HepG2 (cell line): ENCODE measurements around the gene SLC43A1. TPM values are rescaled to one million over a fixed set of nuclear protein-coding genes. Genes with fewer than 3 reads are reported as not detected.

Experiments
- ARNT ChIP-seq: fragments of 450-650 bp; IDR thresholded peaks from 2 replicates; pipeline ENCODE4 v1.6.1; 2017
- HDAC1 ChIP-seq: sonication (generic); formaldehyde crosslinking; IDR thresholded peaks from 2 replicates; pipeline ENCODE4 v1.5.1; 2020; ENCODE audit warnings: mild to moderate bottlenecking, missing genetic modification reagents
- HHEX ChIP-seq: IDR thresholded peaks from 2 replicates; pipeline ENCODE4 v1.6.1; 2016; ENCODE audit warnings: control low read depth
- ISX ChIP-seq: sonication (generic); formaldehyde crosslinking; conservative IDR thresholded peaks from 2 replicates; pipeline ENCODE4 v1.5.0; 2020; ENCODE audit warnings: missing genetic modification reagents
- MED1 ChIP-seq: sonication (generic); formaldehyde crosslinking; IDR thresholded peaks from 2 replicates; pipeline ENCODE4 v1.4.0; 2020; ENCODE audit warnings: missing genetic modification reagents
- NR2C2 ChIP-seq: sonication (generic); formaldehyde crosslinking; IDR thresholded peaks from 2 replicates; pipeline ENCODE4 v1.4.0; 2020; ENCODE audit warnings: missing genetic modification reagents, mild to moderate bottlenecking, moderate library complexity, borderline replicate concordance
- POGZ ChIP-seq: sonication (generic); formaldehyde crosslinking; IDR thresholded peaks from 2 replicates; pipeline ENCODE4 v1.4.0; 2020; ENCODE audit warnings: mild to moderate bottlenecking, missing genetic modification reagents
- ZNF224 ChIP-seq: sonication (generic); formaldehyde crosslinking; IDR thresholded peaks from 2 replicates; pipeline ENCODE4 v1.5.0; 2020; ENCODE audit warnings: mild to moderate bottlenecking, missing genetic modification reagents
- ZNF30 ChIP-seq: sonication (generic); formaldehyde crosslinking; IDR thresholded peaks from 2 replicates; pipeline ENCODE4 v1.5.0; 2020; ENCODE audit warnings: mild to moderate bottlenecking, missing genetic modification reagents
- ZNF343 ChIP-seq: sonication (generic); formaldehyde crosslinking; IDR thresholded peaks from 2 replicates; pipeline ENCODE4 v1.4.0; 2020; ENCODE audit warnings: mild to moderate bottlenecking, missing genetic modification reagents
- ZNF44 ChIP-seq: sonication (generic); formaldehyde crosslinking; IDR thresholded peaks from 2 replicates; pipeline ENCODE4 v1.5.1; 2020; ENCODE audit warnings: mild to moderate bottlenecking, missing genetic modification reagents
- ZNF570 ChIP-seq: sonication (generic); formaldehyde crosslinking; IDR thresholded peaks from 2 replicates; pipeline ENCODE4 v1.4.0; 2020; ENCODE audit warnings: mild to moderate bottlenecking, missing genetic modification reagents, borderline replicate concordance
- ZNF780A ChIP-seq: sonication (generic); formaldehyde crosslinking; IDR thresholded peaks from 2 replicates; pipeline ENCODE4 v1.8.0; 2022; ENCODE audit warnings: mild to moderate bottlenecking, missing genetic modification reagents, moderate library complexity
- polyA plus RNA-seq, 8 experiments: library from polyadenylated mRNA; depleted of rRNA in 3 of 8; stranded (reverse) in 7 of 8; unstranded in 1 of 8; fragments of >200 nt; fragmentation: Illumina TruSeq in 4 of 8; extraction: Trizol in 4 of 8; gene quantifications; 2 replicates each; pipeline versions ENCODE4 v1.2.1 to v1.2.3, GENCODE V29; 2011 to 2016; ENCODE audit warnings: low read depth in 4 of 8, missing spikeins in 1 of 8, mixed read lengths in 1 of 8; ENCODE audit not compliant: insufficient read depth in 1 of 8
- total RNA-seq, 5 experiments: library from RNA; depleted of rRNA; stranded (reverse); fragments of >200 nt; fragmentation: Illumina TruSeq; extraction: Trizol; gene quantifications; 2 replicates each; pipeline ENCODE4 v1.2.3, GENCODE V29; 2016; ENCODE audit warnings: low read depth in 1 of 5
- TF ChIP-seq, protein P1 (sequence below): sonication (generic); formaldehyde crosslinking; IDR thresholded peaks from 2 replicates; pipeline ENCODE4 v1.9.0; 2021; ENCODE audit warnings: missing genetic modification reagents, borderline replicate concordance
- TF ChIP-seq, protein P2 (sequence below): sonication (generic); formaldehyde crosslinking; IDR thresholded peaks from 2 replicates; pipeline ENCODE4 v1.5.0; 2020; ENCODE audit warnings: mild to moderate bottlenecking, missing genetic modification reagents
- TF ChIP-seq, protein P3 (sequence below): sonication (generic); formaldehyde crosslinking; IDR thresholded peaks from 2 replicates; pipeline ENCODE4 v1.5.1; 2020; ENCODE audit warnings: mild to moderate bottlenecking, missing genetic modification reagents, moderate library complexity

SLC43A1 gene
- total and polyA plus RNA-seq, 2 of the 13 experiments (the other 11 are each of a cell fraction or from before 2014, with no cell fraction given) = 72.3 to 87.6 TPM

DNA sequence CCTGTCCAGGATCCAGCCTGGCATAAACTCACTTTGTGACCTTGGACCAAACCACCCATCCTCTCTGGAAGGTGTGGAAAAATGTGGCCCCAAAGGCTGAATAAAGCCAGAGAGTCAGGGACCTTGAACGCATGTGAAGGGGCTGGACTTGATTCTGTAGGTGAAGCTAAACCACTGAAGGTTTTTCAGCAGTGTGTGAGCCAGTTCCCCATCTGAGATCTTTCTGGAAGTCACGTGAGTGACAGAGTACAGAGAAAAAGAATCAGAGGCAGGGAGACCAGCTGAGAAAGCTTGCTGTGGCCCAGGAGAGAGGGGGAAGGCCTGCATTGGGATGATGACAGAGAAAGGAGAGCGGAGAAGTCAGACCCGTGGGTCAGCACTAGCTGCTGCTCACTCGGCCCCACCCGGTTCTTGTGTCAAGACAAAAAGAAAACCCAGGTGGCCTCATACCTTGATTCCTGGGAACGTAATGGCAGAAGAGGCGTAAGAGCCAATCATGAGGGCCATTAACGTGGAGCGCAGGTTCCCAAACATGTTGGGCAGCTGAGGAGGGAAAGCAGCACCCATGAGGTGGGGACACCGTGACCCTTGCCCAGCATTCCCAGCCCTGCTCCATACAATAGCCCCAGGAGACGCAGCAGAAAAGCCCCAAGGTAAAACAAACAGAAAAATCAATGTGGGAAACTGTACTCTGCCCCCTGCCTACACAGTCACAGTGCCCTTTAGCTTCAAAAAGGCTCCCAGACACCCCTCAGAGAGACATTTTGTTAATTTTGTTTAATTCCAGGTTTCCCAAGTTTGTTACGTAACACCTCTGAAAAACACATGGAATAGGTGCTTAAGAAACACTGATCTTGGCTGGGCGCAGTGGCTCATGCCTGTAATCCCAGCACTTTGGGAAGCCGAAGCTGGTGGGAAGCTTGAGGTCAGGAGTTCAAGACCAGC is 17.9 kb downstream of the SLC43A1 start (continued):
- peak; percentile 47 for TF ChIP-seq HDAC1 (CRISPR knock-in tag)
- TF ChIP-seq ZNF570 (CRISPR knock-in tag) = no peak
- TF ChIP-seq ZNF780A (CRISPR knock-in tag) = 0 out of 2 replicates have a peak, but pooled peaks have one; percentile 56
- no peak for TF ChIP-seq ARNT
- TF ChIP-seq ZNF44 = no peak; the same call in 1 of the 2 replicates
- no peak for TF ChIP-seq ZNF224 (CRISPR knock-in tag)
- peak; percentile 27; the same call in 1 of the 2 replicates for TF ChIP-seq POGZ (CRISPR knock-in tag)
- peak; percentile 26; the same call in 1 of the 2 replicates for TF ChIP-seq ZNF343 (CRISPR knock-in tag)
- no peak; the same call in 1 of the 2 replicates for TF ChIP-seq HHEX (CRISPR knock-in tag)
- TF ChIP-seq ZNF30 (CRISPR knock-in tag) = no peak
- TF ChIP-seq MED1 (CRISPR knock-in tag) = peak; percentile 92
- no peak for TF ChIP-seq ISX
- TF ChIP-seq, protein P1, sequence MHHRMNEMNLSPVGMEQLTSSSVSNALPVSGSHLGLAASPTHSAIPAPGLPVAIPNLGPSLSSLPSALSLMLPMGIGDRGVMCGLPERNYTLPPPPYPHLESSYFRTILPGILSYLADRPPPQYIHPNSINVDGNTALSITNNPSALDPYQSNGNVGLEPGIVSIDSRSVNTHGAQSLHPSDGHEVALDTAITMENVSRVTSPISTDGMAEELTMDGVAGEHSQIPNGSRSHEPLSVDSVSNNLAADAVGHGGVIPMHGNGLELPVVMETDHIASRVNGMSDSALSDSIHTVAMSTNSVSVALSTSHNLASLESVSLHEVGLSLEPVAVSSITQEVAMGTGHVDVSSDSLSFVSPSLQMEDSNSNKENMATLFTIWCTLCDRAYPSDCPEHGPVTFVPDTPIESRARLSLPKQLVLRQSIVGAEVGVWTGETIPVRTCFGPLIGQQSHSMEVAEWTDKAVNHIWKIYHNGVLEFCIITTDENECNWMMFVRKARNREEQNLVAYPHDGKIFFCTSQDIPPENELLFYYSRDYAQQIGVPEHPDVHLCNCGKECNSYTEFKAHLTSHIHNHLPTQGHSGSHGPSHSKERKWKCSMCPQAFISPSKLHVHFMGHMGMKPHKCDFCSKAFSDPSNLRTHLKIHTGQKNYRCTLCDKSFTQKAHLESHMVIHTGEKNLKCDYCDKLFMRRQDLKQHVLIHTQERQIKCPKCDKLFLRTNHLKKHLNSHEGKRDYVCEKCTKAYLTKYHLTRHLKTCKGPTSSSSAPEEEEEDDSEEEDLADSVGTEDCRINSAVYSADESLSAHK = no peak
- TF ChIP-seq, protein P2, sequence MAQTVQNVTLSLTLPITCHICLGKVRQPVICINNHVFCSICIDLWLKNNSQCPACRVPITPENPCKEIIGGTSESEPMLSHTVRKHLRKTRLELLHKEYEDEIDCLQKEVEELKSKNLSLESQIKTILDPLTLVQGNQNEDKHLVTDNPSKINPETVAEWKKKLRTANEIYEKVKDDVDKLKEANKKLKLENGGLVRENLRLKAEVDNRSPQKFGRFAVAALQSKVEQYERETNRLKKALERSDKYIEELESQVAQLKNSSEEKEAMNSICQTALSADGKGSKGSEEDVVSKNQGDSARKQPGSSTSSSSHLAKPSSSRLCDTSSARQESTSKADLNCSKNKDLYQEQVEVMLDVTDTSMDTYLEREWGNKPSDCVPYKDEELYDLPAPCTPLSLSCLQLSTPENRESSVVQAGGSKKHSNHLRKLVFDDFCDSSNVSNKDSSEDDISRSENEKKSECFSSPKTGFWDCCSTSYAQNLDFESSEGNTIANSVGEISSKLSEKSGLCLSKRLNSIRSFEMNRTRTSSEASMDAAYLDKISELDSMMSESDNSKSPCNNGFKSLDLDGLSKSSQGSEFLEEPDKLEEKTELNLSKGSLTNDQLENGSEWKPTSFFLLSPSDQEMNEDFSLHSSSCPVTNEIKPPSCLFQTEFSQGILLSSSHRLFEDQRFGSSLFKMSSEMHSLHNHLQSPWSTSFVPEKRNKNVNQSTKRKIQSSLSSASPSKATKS (CRISPR knock-in tag) = peak; percentile 74; the same call in 1 of the 2 replicates
- peak; percentile 80; the same call in 1 of the 2 replicates for TF ChIP-seq NR2C2 (CRISPR knock-in tag)
- TF ChIP-seq, protein P3, sequence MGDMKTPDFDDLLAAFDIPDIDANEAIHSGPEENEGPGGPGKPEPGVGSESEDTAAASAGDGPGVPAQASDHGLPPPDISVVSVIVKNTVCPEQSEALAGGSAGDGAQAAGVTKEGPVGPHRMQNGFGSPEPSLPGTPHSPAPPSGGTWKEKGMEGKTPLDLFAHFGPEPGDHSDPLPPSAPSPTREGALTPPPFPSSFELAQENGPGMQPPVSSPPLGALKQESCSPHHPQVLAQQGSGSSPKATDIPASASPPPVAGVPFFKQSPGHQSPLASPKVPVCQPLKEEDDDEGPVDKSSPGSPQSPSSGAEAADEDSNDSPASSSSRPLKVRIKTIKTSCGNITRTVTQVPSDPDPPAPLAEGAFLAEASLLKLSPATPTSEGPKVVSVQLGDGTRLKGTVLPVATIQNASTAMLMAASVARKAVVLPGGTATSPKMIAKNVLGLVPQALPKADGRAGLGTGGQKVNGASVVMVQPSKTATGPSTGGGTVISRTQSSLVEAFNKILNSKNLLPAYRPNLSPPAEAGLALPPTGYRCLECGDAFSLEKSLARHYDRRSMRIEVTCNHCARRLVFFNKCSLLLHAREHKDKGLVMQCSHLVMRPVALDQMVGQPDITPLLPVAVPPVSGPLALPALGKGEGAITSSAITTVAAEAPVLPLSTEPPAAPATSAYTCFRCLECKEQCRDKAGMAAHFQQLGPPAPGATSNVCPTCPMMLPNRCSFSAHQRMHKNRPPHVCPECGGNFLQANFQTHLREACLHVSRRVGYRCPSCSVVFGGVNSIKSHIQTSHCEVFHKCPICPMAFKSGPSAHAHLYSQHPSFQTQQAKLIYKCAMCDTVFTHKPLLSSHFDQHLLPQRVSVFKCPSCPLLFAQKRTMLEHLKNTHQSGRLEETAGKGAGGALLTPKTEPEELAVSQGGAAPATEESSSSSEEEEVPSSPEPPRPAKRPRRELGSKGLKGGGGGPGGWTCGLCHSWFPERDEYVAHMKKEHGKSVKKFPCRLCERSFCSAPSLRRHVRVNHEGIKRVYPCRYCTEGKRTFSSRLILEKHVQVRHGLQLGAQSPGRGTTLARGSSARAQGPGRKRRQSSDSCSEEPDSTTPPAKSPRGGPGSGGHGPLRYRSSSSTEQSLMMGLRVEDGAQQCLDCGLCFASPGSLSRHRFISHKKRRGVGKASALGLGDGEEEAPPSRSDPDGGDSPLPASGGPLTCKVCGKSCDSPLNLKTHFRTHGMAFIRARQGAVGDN (CRISPR knock-in tag) = peak; percentile 88
